GM12892 (cell line): ENCODE measurements around the gene WWP2.

Source experiments
- POLR2A ChIP-seq: IDR thresholded peaks from 2 replicates; pipeline ENCODE4 v1.6.1; 2011; ENCODE audit warnings: low read depth, low read length, control low read depth
- POLR2AphosphoS5 ChIP-seq: IDR thresholded peaks from 2 replicates; pipeline ENCODE4 v1.6.1; 2011; ENCODE audit warnings: low read depth, low read length, control low read depth

GRCh38 chr16:69804297-69804696 lies 42.2 kb downstream of the WWP2 start:
- TF ChIP-seq POLR2A (no peak), POLR2AphosphoS5 (no peak)
